Tibial nerve (tissue), 4 donors: Measurements from ENCODE around the gene LYPD6B. TPM values are rescaled to one million over a fixed set of nuclear protein-coding genes. Genes with fewer than 3 reads are reported as not detected.

ENCODE experiments used
- DNase-seq, 2 donors: peaks; one replicate each; pipeline ENCODE4 v3.0.0-alpha.2; 2019; ENCODE audit warnings: low spot score in 2 of 2
- H3K27ac ChIP-seq, 4 donors: fragments of 200-600 bp; sonication (generic) in 3 of 4; one replicate each; pipeline ENCODE4 v1.5.1; 2017 to 2019; ENCODE audit warnings: mild to moderate bottlenecking in 1 of 4
- H3K27me3 ChIP-seq, 2 donors: fragments of 200-600 bp; sonication (generic) in 1 of 2; one replicate each; pipeline versions ENCODE4 v1.5.1 to v1.6.0; 2017 to 2019
- H3K36me3 ChIP-seq, 3 donors: fragments of 200-600 bp; sonication (generic); one replicate each; pipeline ENCODE4 v1.5.1; 2018 to 2019
- H3K4me1 ChIP-seq, 4 donors: fragments of 200-600 bp; sonication (generic) in 3 of 4; one replicate each; pipeline ENCODE4 v1.5.1; 2017 to 2019
- H3K4me3 ChIP-seq, 4 donors: fragments of 200-600 bp; sonication (generic) in 3 of 4; one replicate each; pipeline ENCODE4 v1.5.1; 2017 to 2019; ENCODE audit warnings: mild to moderate bottlenecking in 1 of 4, moderate library complexity in 1 of 4
- H3K9me3 ChIP-seq, 4 donors: fragments of 200-600 bp; sonication (generic) in 3 of 4; one replicate each; pipeline ENCODE4 v1.5.1; 2017 to 2019
- CTCF ChIP-seq, 5 experiments: fragments of 200-600 bp in 3 of 5; fragments of 450-650 bp in 2 of 5; sonication (generic) in 3 of 5; IDR thresholded peaks; one replicate each; pipeline ENCODE4 v1.5.1; 2016 to 2019; ENCODE audit warnings: antibody characterized with exemption in 5 of 5, mild to moderate bottlenecking in 3 of 5, moderate library complexity in 2 of 5
- EP300 ChIP-seq, 2 donors: sonication (generic); formaldehyde crosslinking; IDR thresholded peaks; one replicate each; pipeline ENCODE4 v1.6.1; 2017; ENCODE audit warnings: antibody characterized with exemption in 2 of 2, mild to moderate bottlenecking in 1 of 2
- POLR2A ChIP-seq, 2 donors: fragments of 450-650 bp; IDR thresholded peaks; one replicate each; pipeline ENCODE4 v1.6.1; 2017; ENCODE audit warnings: antibody characterized with exemption in 2 of 2, mild to moderate bottlenecking in 2 of 2, moderate library complexity in 2 of 2
- WGBS, 2 donors: methylation state at CpG; one replicate each; pipeline ENCODE4 v1.1.5; 2018; 5-methylcytosine and 5-hydroxymethylcytosine counted together
- total RNA-seq, 4 donors: library from RNA; depleted of rRNA; stranded (reverse); fragments of >200 nt; gene quantifications; one replicate each; pipeline ENCODE4 v1.1.0, GENCODE V29; 2016

The LYPD6B gene
- total RNA-seq, 4 donors from 2014 or later, result not detected

DNA sequence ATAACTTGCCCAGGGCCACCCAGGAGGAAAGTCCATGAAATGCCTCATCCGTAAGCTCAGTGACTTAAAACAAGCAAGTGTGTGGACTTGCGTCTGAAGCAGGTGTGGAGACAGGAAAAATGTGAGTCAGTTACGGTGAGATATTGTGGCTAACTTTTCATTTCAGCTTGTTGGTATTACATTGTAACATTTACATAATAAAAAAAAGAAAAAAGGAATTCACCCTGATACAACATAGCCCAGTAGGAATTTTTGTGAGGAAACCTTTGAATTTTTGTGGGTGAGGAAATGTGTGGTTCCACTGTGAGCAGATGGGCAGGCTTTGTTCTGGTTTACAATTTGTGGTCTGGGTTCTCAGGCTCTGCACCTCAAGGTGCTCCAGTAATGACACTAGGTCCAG, 33.7 kb upstream of the LYPD6B start:
- WGBS, 2 donors, result 79 to 90% methylated on average over 3 of the region's 3 CpGs
- TF ChIP-seq EP300 (IDR thresholded peaks at IDR 0.05), result no peak
- no peak for TF ChIP-seq POLR2A (IDR thresholded peaks at IDR 0.05)
- no peak for TF ChIP-seq CTCF (IDR thresholded peaks at IDR 0.05)
- peaks cover 0 to 18% (median 0%) of the 10 kb centered on the region in 4 donors for H3K4me1 ChIP-seq
- no peak overlapping the region for H3K27ac ChIP-seq
- DNase-seq, result no peak
- no peaks in the 10 kb centered on the region for H3K9me3 ChIP-seq
- peaks cover 0 to under 1% (median 0%) of the 10 kb centered on the region in 3 donors for H3K36me3 ChIP-seq
- no peaks in the 10 kb centered on the region for H3K27me3 ChIP-seq
- no peak overlapping the region for H3K4me3 ChIP-seq

DNA sequence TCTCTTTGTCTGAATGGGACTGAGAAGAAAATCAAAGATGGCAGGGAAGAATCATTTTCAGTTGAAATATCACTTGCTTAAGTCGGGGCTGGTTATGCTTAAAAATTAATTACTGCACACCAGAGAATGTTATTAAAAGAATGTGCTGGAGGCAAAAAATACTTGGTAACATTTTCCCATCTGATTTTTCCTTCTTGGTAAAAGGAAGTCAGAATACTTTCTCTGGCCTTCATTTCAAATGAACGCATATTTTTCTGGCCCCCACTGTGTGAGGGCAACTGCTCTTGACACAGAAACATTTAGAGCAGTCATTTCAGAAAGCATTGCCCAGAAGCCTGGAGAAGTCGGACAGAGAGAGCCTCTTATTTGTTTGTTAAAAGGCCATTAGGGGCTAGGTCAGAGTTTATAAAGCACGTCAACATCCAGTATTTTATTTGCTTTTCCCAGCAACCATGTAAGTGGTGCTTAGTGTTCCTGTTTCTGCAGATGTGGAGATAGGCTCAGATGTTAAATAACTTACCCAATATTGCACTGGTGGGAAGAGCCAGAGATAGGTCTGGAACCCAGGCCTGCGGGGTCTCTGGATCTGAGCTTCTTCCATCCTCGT, 32.9 kb upstream of the LYPD6B start:
- TF ChIP-seq POLR2A (IDR thresholded peaks at IDR 0.05) (no peak), CTCF (IDR thresholded peaks at IDR 0.05) (no peak), EP300 (IDR thresholded peaks at IDR 0.05) (no peak)
- WGBS, 2 donors, result 22 to 32% methylated on average over 6 of the region's 6 CpGs
- H3K27ac ChIP-seq, result peak overlapping the region in 1 of 4 donors; percentile 1

GRCh38 chr2:149006883-149007543, 31.5 kb upstream of the LYPD6B start:
- Histone ChIP-seq H3K4me1 (peaks cover 0 to 13% (median 0%) of the 10 kb centered on the region in 4 donors), H3K9me3 (no peaks in the 10 kb centered on the region), H3K36me3 (peaks cover 0 to 9% (median 0%) of the 10 kb centered on the region in 3 donors), H3K27ac (no peak overlapping the region), H3K27me3 (no peaks in the 10 kb centered on the region), H3K4me3 (no peak overlapping the region)
- 83 to 90% methylated on average over 4 of the region's 4 CpGs for WGBS, 2 donors
- TF ChIP-seq POLR2A (IDR thresholded peaks at IDR 0.05), result no peak
- TF ChIP-seq CTCF (IDR thresholded peaks at IDR 0.05), result no peak
- no peak for TF ChIP-seq EP300 (IDR thresholded peaks at IDR 0.05)
- no peak for DNase-seq

More for the DNA sequence above, 32.9 kb upstream of the LYPD6B start:
- Histone ChIP-seq H3K27me3 (no peaks in the 10 kb centered on the region), H3K4me1 (peaks cover 0 to 13% (median 0%) of the 10 kb centered on the region in 4 donors), H3K36me3 (peaks cover 0 to 8% (median 0%) of the 10 kb centered on the region in 3 donors), H3K9me3 (no peaks in the 10 kb centered on the region), H3K4me3 (no peak overlapping the region)
- no peak for DNase-seq

DNA sequence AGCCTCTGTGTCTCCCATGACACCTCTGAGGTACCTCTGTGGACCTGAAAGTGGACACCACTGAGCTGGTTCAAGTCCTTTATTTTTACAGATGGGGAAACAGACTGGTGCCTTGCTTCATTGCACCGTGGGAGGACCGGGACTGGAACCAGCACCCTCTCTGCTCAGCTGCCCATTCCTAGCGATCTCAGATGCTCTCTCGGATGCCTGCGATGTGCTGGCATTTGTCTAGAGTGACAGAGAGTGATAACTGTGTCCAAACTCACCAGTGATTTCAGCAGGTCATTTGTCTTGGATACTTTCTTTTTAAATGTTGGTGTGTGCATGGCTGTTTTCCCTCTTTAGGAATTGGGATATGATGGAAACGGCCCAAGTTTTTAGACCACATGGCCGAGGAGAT, 30.1 kb upstream of the LYPD6B start:
- 87 to 94% methylated on average over 7 of the region's 7 CpGs for WGBS, 2 donors
- TF ChIP-seq EP300 (IDR thresholded peaks at IDR 0.05), result no peak
- no peak for TF ChIP-seq CTCF (IDR thresholded peaks at IDR 0.05)
- TF ChIP-seq POLR2A (IDR thresholded peaks at IDR 0.05), result no peak

More for the DNA sequence above, 30.1 kb upstream of the LYPD6B start:
- Histone ChIP-seq H3K36me3 (peaks cover 0 to 21% (median 0%) of the 10 kb centered on the region in 3 donors), H3K4me3 (no peak overlapping the region), H3K27me3 (no peaks in the 10 kb centered on the region), H3K27ac (no peak overlapping the region), H3K9me3 (no peaks in the 10 kb centered on the region), H3K4me1 (peaks cover 0 to 13% (median 0%) of the 10 kb centered on the region in 4 donors)
- DNase-seq, result no peak
